ENCODE results near the gene FAM81B.

GRCh38 chr5:95350631-95351030, 40.5 kb upstream of the FAM81B start:
- TF ChIP-seq REST (IDR thresholded peaks at IDR 0.05; ENCODE audit: low read depth, low read length) (no peak), CTCF (IDR thresholded peaks at IDR 0.05) (no peak), FOXM1 (IDR thresholded peaks at IDR 0.05; ENCODE audit: low read depth) (no peak), GATA2 (CRISPR knock-in tag; IDR thresholded peaks at IDR 0.05) (no peak), JUND (IDR thresholded peaks at IDR 0.05) (no peak), RFX5 (IDR thresholded peaks at IDR 0.05; ENCODE audit: low read length) (no peak), EP300 (IDR thresholded peaks at IDR 0.05; ENCODE audit: borderline replicate concordance in 1 of 2, low read depth in 1 of 2, low read length in 1 of 2) (no peak), POLR2AphosphoS5 (IDR thresholded peaks at IDR 0.05; ENCODE audit: low read depth, low read length) (no peak)

Data from SK-N-SH (cell line).